T-helper 1 cell (primary cell): Measurements from ENCODE around the gene GALNT9.

Experiments
- DNase-seq, 5 donors: peaks; one replicate each; pipeline ENCODE4 v3.0.0-alpha.2; 2012 to 2020

GALNT9 gene

DNA sequence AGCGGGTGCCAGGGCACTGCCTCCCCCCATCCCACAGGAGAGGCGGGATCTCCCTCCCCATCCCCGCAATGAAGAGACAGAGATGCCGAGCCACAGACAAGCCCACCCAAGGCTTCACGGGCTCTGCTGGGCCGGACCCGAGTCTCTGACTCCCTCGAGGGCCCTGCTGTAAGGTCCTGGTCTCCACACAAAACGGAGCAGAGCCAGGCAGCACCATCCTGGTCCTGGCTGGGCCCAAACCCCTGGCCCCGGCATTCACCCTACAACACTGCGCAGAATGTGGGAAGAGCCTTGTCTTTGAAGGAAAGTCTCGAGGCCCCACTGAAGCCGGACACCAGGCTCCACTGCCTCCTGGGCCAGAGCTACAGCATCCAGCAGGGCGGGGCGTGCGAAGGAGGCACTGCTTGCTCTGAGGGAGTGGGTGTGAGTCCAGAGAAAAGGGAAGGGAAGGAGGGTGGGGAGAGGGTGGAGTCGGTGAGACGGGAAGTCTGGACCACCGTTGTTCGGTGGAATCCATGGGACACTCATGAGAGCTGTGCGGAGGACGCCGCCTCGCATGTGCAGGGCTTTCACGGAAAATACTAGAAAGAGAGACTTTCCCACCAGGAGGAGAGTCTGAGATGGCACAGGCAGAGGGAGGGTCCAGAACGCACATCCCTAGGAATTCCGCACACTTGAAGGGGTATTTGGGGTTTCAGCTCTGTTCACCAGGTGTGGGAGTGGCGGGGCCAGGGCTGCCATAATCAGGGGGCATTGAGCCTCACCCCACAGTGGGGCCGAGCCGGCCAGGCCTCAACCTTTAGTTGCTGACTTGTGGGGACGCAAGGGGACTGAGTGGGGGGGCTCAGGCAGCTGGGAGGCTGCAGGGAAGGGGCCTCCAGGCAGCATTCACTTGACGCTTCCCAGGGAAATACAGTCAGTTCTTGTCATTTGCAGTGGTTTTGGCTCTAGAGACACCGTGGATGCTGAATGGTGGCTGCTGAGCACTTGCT lies 36.8 kb downstream of the GALNT9 start:
- no peak for DNase-seq

- DNase-seq: no peak
Observed at GRCh38 chr12:132291402-132292175, 37.8 kb downstream of the GALNT9 start.

DNA sequence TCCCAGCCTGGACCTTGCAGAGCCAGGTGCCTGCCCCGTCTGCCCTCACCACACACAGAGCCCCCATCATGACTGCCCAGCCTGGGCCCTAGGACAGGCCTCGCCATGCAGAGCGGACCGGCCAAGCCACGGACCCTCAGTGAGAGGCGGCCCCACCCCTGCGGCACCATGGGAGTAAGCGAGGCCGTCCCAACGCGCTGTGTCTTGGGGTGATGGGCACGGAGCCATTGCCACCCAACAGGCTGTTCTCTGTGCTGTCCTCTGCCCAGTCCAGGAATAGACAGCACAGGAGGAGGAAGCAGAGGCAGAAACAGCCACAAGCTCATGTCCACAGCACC lies 39.2 kb downstream of the GALNT9 start:
- no peak for DNase-seq

GRCh38 chr12:132289356-132290202 lies 39.8 kb downstream of the GALNT9 start:
- no peak for DNase-seq

- DNase-seq: no peak
Observed at GRCh38 chr12:132288516-132289215, 40.7 kb downstream of the GALNT9 start.

GRCh38 chr12:132287391-132288238 lies 41.8 kb downstream of the GALNT9 start:
- DNase-seq: no peak

DNA sequence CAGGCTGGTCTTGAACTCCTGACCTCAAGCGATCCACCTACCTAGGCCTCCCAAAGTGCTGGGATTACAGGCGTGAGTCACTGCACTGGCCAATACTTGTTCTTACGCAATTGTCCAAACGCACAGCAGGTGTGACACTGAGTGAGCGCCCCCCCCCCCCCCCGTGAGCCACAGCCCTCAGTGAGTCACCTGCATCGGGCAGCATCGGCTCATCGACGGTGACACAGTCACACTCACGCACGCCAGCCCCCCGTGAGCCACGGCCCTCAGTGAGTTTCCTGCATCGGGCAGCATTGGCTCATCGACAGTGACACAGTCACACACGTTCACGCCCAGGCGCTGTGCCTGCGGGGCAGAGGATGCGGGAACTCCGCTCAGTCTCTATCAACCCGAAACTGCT lies 42.5 kb downstream of the GALNT9 start:
- no peak for DNase-seq

- no peak for DNase-seq
Observed at GRCh38 chr12:132285991-132286681, 43.3 kb downstream of the GALNT9 start.

- DNase-seq: no peak
Observed at GRCh38 chr12:132284827-132285741, 44.3 kb downstream of the GALNT9 start.

DNA sequence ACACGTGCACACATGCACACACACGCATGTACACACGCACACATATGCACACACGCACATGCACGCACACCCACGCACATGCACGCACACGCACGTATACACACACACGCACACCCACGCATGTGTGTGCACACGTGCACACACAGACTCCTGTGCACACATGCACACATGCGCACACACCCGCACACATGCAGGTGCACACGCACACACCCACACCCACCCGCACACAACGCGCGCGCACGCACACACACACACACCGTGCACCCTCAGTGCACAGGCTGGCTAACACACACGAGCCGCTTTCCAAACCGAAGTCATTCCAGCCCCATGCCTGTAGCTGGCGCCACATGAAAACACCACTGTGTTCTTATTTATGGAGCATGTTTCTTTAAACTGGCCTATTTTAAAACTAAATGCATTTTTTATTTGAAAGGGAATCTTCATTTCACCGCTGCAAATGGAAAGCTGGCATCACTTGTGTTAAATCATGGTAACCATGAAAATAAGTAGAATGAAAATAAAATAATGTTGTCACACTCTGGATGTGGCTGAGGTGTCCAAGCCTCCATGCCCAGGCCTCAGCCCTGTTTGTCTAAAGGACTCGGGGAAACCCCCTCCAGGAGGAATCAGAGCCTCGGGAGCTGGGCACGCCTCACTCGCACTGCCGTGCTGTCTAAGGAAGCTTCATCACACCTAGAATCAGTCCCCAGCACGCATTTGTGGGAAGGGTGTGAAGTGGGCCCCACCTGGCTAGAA lies 45.1 kb downstream of the GALNT9 start:
- DNase-seq: no peak

DNA sequence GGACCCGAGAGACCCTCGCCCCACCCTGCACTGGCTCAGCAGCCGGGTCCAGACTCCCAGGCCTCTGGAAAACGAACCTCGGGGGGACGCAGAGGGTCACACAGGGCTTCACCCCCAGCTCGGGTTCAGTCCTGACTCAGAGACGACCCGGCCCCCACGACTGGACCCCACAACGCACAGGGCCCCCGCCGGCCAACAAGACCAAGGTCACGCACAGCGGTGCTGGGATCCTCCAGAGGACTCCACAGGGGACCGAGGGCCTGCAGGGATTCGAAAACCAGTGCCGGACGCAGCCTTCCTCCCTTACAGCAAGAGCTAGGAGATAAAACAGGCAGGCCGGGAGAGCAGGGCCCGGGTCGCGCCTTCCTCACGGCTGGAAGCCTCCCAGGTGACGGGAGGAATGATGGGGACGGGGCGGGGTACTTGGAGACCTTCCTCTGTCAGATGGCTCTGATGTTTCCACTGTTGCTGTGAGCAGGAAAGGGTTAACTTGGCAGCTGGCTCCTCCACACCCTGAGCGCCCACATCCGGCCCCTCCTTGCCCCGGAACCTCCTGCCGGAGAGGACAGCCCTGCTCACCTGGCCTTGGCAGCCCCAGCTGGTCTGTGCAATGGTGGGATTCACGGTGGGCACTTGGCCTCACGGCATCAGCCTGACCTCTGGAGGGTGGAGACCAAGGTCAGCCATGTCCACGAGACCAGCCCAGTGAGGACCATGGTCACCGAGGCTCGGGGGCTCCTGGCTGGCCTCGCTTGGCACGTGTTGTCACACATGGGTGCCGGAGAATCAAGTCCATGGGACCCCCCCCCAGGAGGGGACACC lies 46.2 kb downstream of the GALNT9 start:
- DNase-seq: peak in 2 of 5 donors; percentile 24 to 29

GRCh38 chr12:132282031-132282949 lies 47.1 kb downstream of the GALNT9 start:
- no peak for DNase-seq

- DNase-seq: no peak
Observed at GRCh38 chr12:132281038-132281437, 48.4 kb downstream of the GALNT9 start.

DNA sequence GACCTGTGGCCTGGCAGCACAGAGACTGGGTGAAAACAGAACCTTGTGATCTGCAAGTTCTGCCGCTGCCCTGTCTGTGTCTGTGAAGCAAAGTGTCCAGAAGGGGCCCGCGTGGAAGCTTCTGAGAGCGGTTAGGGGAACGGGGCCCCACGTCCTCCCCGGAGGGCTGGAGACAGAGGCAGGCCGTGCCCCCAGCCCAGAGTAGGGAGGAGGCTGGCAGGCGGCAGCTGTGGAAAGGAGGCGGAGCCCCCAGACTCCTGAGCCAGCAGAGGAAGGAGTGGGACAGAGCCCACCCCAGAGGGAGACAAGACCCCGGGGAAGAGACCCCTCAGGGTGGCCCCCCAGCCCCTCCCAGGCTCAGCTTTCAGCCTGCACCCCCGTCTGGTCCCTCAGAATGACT lies 49.0 kb downstream of the GALNT9 start:
- no peak for DNase-seq

- no peak for DNase-seq
Observed at GRCh38 chr12:132279930-132280329, 49.5 kb downstream of the GALNT9 start.

DNA sequence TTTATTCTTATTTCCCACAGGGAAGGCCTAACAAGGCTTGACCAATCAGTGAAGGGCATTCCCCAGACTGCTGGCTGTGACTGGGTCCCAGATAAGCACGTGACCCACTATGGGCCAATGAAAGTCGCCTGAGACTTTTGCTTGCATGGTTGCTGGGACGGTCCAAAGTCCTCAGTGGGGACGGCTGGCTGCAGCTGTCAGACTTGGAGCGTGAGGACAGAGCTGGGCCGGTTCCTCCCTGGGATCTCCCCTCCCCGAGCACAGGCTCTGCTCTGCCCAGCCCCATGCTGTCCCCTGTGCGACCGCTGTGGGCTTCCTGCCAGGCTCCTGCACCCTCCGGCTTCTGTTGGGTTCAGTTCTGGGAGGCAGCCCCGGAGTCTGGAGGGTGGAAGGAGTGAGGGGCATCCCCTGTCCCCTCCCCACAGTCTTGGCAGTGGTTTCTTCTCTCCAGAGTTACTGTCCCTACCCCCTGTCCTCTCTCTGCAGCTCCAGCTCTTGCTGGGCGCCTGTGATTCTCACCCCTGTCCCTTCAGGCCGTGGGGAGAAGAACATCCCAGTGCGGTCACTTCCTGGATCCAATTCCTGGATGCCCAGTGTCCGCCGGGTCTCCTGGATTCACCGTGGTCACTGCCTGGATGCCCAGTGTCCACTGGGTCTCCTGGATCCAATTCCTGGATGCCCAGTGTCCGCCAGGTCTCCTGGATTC lies 50.1 kb downstream of the GALNT9 start:
- no peak for DNase-seq
